Stimulated activated naive CD8-positive, alpha-beta T cell treated with anti-CD3 and anti-CD28 coated beads, Interleukin-15, amount 100 ng/mL, for 72 hours (primary cell): ENCODE data around the gene PAOX.

Source experiments
- ATAC-seq: fragments of 150-1000 bp; cut with Tn5 transposase; 2 replicates; pipeline ENCODE4 v1.10.0; 2021; ENCODE audit warnings: mild to moderate bottlenecking, moderate library complexity
- DNase-seq, 2 donors: peaks; one replicate each; pipeline ENCODE4 v3.0.0; 2021 to 2022
- H3K27ac Mint-ChIP-seq, 2 donors: one replicate each; pipeline ENCODE4 v1.8.0; 2022; ENCODE audit warnings: mild to moderate bottlenecking in 2 of 2, mixed read lengths in 2 of 2, moderate library complexity in 2 of 2
- H3K27me3 Mint-ChIP-seq: one replicate; pipeline ENCODE4 v1.8.0; 2022; ENCODE audit warnings: mixed read lengths
- H3K4me1 Mint-ChIP-seq: one replicate; pipeline ENCODE4 v1.8.0; 2022; ENCODE audit warnings: mild to moderate bottlenecking, mixed read lengths
- H3K4me3 Mint-ChIP-seq, 2 donors: one replicate each; pipeline ENCODE4 v1.8.0; 2022; ENCODE audit warnings: mild to moderate bottlenecking in 2 of 2, mixed read lengths in 2 of 2, moderate library complexity in 1 of 2
- H3K9me3 Mint-ChIP-seq, 2 donors: one replicate each; pipeline ENCODE4 v1.8.0; 2022; ENCODE audit warnings: mixed read lengths in 2 of 2

The PAOX gene

GRCh38 chr10:133379152-133379800 is at the start of gene PAOX:
TSS of gene PAOX (plus strand) at chr10:133379262. CDS start at chr10:133379317, 55 bp downstream.
- Mint-ChIP-seq H3K27me3 (peaks cover 27% of the 10 kb centered on the region), H3K4me3 (peak within 1 kb of the TSS; percentile 80 to 83), H3K9me3 (no peaks in the 10 kb centered on the region), H3K4me1 (peaks cover 17% of the 10 kb centered on the region), H3K27ac (peak within 1 kb of the TSS in 1 of 2 donors; percentile 6)
- ATAC-seq (peak; percentile 82), DNase-seq (peak; percentile 76)

- Mint-ChIP-seq H3K9me3 (no peaks in the 10 kb centered on the region), H3K4me1 (peaks cover 38% of the 10 kb centered on the region), H3K27ac (no peak overlapping the region), H3K27me3 (peaks cover 92% of the 10 kb centered on the region), H3K4me3 (peak overlapping the region; percentile 78 to 80)
- peak; percentile 86 for DNase-seq
- peak; percentile 88 for ATAC-seq
Observed at GRCh38 chr10:133329491-133330202, 49.4 kb upstream of the PAOX start.

- no peak overlapping the region for H3K4me3 Mint-ChIP-seq
- no peak overlapping the region for H3K27ac Mint-ChIP-seq
- peaks cover 19% of the 10 kb centered on the region for H3K4me1 Mint-ChIP-seq
- no peaks in the 10 kb centered on the region for H3K9me3 Mint-ChIP-seq
- ATAC-seq: no peak
- no peak for DNase-seq
- H3K27me3 Mint-ChIP-seq: peaks cover 64% of the 10 kb centered on the region
Observed at GRCh38 chr10:133332936-133333699, 45.9 kb upstream of the PAOX start.

GRCh38 chr10:133334503-133335245 is 44.4 kb upstream of the PAOX start:
- peak overlapping the region; percentile 81 to 85 for H3K4me3 Mint-ChIP-seq

GRCh38 chr10:133335246-133336117 is 43.6 kb upstream of the PAOX start:
- H3K4me1 Mint-ChIP-seq: peaks cover 7% of the 10 kb centered on the region
- peak; percentile 60 for ATAC-seq
- no peak overlapping the region for H3K27ac Mint-ChIP-seq
- H3K27me3 Mint-ChIP-seq: peaks cover 43% of the 10 kb centered on the region
- peak; percentile 73 to 74 for DNase-seq
- no peaks in the 10 kb centered on the region for H3K9me3 Mint-ChIP-seq
- peak overlapping the region; percentile 41 to 85 for H3K4me3 Mint-ChIP-seq

More at GRCh38 chr10:133334503-133335245, 44.4 kb upstream of the PAOX start:
- no peak overlapping the region for H3K27ac Mint-ChIP-seq
- DNase-seq (no peak), ATAC-seq (peak; percentile 47)
- peaks cover 48% of the 10 kb centered on the region for H3K27me3 Mint-ChIP-seq
- H3K9me3 Mint-ChIP-seq: no peaks in the 10 kb centered on the region
- peaks cover 11% of the 10 kb centered on the region for H3K4me1 Mint-ChIP-seq

GRCh38 chr10:133336118-133336576 is 42.9 kb upstream of the PAOX start:
- Mint-ChIP-seq H3K4me1 (peaks cover 7% of the 10 kb centered on the region), H3K4me3 (no peak overlapping the region), H3K27me3 (peaks cover 37% of the 10 kb centered on the region), H3K9me3 (no peaks in the 10 kb centered on the region), H3K27ac (no peak overlapping the region)
- ATAC-seq: peak; percentile 27
- DNase-seq: no peak

DNA sequence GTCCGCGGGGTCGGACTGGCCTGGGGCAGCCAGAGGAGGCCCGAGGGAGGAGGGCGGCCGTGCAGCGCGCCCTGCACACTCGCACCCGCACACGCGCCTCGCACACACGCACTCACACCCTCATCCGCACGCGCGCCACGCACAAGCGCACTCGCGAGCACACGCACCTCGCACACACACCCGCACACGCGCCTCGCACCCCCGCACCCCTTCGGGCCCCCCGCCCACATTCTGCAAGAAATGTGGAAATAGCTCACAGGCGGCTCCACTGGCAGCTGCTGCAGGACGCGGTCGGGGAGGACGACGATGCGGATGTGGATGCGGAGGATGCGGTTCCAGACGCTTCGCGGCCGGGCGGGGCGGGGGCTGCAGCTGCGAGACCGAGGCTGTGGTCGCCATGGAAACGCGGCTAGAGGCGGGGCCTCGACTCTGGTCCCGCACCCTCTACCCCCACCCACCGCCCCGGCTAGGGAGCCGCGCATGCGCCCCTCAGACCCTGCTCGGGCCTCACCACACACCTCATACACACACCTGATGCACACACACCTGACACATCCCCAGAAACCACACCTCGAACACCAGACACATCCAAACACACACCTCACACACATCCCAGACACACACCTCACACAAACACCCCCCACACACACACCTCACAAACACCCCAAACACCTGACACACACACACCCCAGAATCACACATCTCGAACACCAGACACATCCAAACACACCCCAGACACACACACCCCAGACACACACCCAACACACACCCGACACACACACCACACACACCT is 42.3 kb upstream of the PAOX start, which contains the start of gene CALY:
Gene CALY, minus strand, starts transcription at position 320 of the 793 bp plus-strand sequence. CDS start 7,907 bp downstream, outside the sequence.
- Mint-ChIP-seq H3K27me3 (peaks cover 35% of the 10 kb centered on the region), H3K4me1 (peaks cover 7% of the 10 kb centered on the region), H3K9me3 (no peaks in the 10 kb centered on the region), H3K27ac (no peak within 1 kb of the TSS), H3K4me3 (peak within 1 kb of the TSS; percentile 41 to 85)
- DNase-seq: peak; percentile 64 to 77
- ATAC-seq: peak; percentile 66

DNA sequence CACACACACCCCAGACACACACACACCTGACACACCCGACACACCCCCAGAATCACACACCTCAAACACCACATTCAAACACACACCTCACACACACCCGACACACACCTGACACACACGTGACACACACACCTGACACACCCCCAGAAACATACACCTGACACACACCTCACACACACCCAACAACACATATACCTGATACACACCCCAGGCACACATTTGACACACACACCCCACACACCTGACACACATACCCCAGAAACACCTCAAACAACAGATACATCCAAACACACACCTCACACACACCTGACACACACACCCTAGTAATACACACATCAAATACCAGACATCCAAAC is 41.7 kb upstream of the PAOX start:
- Mint-ChIP-seq H3K27me3 (peaks cover 34% of the 10 kb centered on the region), H3K4me3 (no peak overlapping the region), H3K9me3 (no peaks in the 10 kb centered on the region), H3K27ac (no peak overlapping the region), H3K4me1 (peaks cover 7% of the 10 kb centered on the region)
- no peak for ATAC-seq
- DNase-seq: no peak

DNA sequence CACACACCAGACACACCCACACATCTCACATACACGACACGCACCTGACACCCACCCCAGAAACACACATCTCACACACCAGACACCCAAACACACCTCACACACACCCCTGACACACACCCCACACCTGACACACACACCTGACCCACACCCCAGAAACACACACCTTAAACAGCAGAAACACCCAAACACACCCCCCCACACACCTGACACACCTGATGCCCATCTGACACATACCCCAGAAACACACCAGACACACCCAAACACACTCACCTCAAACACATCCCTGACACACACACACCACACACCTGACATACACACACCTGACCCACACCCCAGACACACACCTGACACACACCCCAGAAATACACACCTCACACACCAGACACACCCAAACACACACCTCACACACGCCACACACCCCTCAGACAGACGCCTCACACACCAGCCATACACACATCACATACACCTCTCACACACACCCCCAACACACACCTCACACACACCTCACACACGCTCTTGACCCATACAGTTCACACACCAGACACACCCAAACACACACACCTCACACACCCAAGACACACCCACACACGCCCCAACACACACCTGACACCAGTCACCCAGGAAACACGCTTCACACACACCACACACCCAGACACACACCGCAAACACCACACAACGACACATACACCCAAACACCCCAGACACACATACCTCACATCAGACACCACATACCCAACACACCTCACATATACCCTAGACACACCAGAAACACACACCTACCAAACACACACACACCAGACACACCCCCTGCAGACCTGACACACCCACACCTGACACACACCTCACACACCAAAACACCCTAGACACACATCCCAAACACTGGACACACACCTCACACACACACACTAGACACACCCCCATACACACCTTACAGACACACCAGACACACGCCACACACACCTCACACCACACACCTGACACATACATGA is 40.7 kb upstream of the PAOX start:
- Mint-ChIP-seq H3K4me3 (no peak overlapping the region), H3K27ac (no peak overlapping the region), H3K4me1 (peaks cover 7% of the 10 kb centered on the region), H3K9me3 (no peaks in the 10 kb centered on the region), H3K27me3 (peaks cover 29% of the 10 kb centered on the region)
- DNase-seq (no peak), ATAC-seq (no peak)

GRCh38 chr10:133339708-133340380 is 39.2 kb upstream of the PAOX start:
- H3K27me3 Mint-ChIP-seq: peaks cover 30% of the 10 kb centered on the region
- no peak for ATAC-seq
- no peaks in the 10 kb centered on the region for H3K9me3 Mint-ChIP-seq
- H3K27ac Mint-ChIP-seq: no peak overlapping the region
- peaks cover 2% of the 10 kb centered on the region for H3K4me1 Mint-ChIP-seq
- no peak for DNase-seq
- H3K4me3 Mint-ChIP-seq: no peak overlapping the region

GRCh38 chr10:133341983-133342382 is 37.1 kb upstream of the PAOX start:
- Mint-ChIP-seq H3K27ac (peak overlapping the region in 1 of 2 donors; percentile 23), H3K4me1 (no peaks in the 10 kb centered on the region), H3K27me3 (peaks cover 48% of the 10 kb centered on the region), H3K4me3 (no peak overlapping the region), H3K9me3 (no peaks in the 10 kb centered on the region)
- no peak for ATAC-seq
- DNase-seq: no peak

DNA sequence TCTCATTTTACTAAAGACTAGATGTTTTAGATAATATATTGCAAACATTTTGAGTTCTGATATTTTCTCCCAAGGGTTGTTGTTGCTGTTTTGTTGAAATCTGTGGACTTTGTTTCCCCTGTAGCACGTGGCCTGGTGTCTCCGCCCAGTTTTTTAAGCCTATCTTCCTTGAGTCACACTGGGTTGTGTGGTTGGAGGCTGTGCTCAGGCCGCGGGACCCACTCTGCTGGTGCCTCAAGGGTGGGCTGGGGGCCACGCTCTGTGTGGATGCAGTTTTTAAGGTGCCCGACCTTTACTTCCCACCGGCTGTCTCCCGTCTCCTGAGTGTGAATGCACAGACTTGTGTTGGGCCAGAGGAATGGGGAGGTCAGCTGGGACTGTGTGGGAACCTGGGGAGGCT is 36.1 kb upstream of the PAOX start:
- Mint-ChIP-seq H3K9me3 (no peaks in the 10 kb centered on the region), H3K4me1 (no peaks in the 10 kb centered on the region), H3K27me3 (peaks cover 48% of the 10 kb centered on the region), H3K27ac (no peak overlapping the region), H3K4me3 (no peak overlapping the region)
- DNase-seq (no peak), ATAC-seq (no peak)
